Measurements from ENCODE around the gene C16orf96.

C16orf96 gene

GRCh38 chr16:4603624-4604170 is 47.6 kb downstream of the C16orf96 start:
- no peak for DNase-seq

DNA sequence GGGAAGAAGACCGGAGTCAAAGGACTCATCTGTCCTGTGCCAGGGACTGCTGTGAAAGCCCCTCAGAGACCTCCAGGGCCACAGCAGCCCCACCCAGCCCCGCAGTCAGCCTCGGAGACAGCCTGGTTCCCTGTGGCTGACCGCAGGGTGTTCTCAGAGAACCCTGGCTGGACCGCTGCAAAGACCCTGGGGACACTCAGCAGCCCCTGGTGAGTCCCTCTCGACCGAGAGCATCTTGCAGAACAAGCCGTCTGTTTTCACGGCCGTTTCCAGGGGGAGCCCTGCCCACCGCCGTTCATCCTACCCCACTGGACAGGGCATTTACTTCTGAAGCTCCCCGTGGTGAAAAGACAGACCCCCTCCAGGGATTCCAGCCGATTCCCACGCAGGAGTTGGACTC is 48.3 kb downstream of the C16orf96 start:
- no peak for DNase-seq

- DNase-seq = no peak
Measured at GRCh38 chr16:4606354-4606753, 50.2 kb downstream of the C16orf96 start.

GRCh38 chr16:4607841-4608703 is 51.9 kb downstream of the C16orf96 start:
- no peak for DNase-seq

- no peak for DNase-seq
Measured at GRCh38 chr16:4608704-4608980, 52.5 kb downstream of the C16orf96 start.

DNA sequence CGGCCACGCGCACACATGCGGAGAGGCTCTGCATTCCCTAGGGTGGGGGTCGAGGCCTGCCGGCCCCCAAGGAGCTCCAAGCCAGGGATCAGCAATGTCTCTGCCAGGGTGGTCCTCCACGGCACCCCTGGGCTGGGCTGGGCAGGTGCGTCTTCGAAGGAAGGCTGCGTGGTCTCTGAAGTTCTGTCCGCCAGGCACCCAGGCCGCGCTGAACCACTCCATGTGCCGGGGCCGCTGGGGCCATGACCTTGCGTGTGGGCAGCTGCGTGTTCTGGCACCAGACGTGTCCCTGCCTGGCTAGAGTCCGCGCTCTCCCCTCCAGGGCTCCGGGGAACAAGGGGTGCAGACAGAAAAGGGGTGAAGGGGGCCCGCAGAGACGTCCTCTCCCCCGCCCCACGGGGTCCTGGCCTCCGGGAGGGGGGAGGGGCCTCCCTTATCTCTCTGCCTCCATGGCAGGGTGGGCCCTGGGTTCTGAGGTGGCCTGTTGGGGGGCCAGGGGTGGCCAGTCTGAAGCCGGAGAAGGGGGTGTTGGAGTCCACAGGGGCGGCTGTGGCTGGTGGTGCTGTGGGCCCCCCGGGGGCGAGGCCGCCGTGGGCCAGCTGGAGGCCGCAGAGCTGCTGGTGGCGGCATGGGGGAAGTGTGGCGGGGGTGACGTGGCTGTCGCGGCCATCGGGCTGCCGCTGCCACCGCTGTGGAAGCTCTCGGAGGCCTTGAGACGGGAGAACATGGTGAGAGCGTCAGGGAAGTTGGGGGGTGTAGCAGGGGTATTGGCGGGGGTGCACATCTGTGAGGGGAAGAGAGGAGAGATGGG is 53.3 kb downstream of the C16orf96 start:
- no peak for DNase-seq

DNA sequence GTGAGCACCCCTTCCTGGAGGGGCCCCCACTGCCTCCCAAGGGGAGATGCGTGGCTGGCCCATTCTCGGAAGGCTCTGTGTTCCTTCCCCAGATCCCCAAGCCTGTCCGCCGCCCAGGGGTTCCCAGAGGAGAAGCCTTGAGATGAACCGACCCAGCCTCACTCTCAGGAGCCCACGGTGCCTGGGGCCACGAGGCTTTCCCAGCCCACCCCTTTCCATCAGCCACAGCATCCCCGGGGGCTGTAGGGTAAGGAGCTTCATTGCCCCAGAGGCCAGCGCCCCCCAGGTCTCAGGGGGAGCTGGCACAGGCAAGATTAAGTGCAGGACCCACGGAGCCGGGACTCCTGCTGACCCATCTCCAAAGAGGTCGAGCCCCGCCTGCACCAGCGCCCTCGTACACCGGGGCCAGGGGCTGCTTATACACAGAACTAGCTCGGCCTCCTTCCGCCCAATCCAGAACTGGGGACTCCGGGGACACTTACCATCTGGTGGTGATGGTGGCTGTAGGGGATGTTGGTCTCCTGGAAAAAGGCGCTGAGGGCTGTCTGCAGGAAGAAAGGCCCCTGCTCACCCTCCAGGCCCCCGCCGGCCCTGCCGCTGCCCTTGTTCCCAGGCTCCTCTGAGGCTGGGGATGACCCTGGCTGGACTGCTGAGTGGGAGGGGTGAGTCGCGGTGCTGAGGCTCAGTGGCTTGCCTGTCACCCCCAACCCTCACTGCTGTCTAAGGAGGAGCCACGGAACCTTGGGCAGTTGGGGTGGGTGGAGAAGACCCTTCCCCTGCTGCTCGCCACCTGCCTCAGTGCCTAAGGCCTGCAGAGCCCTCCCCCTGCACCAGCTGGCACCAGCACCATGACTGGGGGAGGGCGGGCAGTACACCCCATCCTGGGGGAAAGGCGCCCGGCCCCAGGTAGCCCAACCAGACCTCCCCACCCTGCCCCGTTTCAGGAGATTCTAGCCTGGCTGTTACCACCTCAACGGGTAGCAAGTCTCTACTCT is 54.2 kb downstream of the C16orf96 start:
- DNase-seq = no peak

GRCh38 chr16:4611337-4612021 is 55.3 kb downstream of the C16orf96 start:
- DNase-seq = no peak

DNA sequence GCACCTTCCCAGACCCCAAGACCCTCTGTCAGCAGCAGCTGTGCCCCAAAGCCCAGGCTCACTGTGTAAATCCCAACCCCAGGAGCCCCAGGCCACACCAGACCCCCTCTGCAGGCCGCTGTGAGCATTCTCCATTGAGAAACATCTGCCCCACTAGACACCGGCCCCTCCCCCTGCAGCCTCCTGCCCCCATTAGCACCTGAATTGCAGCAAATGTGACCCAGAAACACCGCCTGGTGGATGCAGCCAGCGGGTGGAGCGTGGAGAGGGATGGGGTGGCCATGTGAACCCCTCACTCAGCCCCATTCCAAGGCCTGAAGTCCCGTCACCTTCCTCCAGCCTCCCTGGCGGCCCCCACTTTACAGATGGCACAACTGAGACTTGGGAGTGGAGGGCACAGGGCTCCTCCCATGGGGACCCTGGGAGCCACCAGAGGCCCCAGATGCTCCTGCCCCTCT is 56.4 kb downstream of the C16orf96 start:
- DNase-seq = no peak

GRCh38 chr16:4612977-4613635 is 57.0 kb downstream of the C16orf96 start:
- peak; percentile 17 for DNase-seq

- DNase-seq = peak; percentile 32
Measured at GRCh38 chr16:4613636-4614570, 57.8 kb downstream of the C16orf96 start.

GRCh38 chr16:4614571-4615383 is 58.6 kb downstream of the C16orf96 start, which contains the start of gene UBALD1:
TSS of gene UBALD1 (minus strand) at chr16:4614888. CDS start at chr16:4614797, 91 bp downstream.
- DNase-seq = peak; percentile 91

- no peak for DNase-seq
Measured at GRCh38 chr16:4615384-4616046, 59.4 kb downstream of the C16orf96 start.

DNA sequence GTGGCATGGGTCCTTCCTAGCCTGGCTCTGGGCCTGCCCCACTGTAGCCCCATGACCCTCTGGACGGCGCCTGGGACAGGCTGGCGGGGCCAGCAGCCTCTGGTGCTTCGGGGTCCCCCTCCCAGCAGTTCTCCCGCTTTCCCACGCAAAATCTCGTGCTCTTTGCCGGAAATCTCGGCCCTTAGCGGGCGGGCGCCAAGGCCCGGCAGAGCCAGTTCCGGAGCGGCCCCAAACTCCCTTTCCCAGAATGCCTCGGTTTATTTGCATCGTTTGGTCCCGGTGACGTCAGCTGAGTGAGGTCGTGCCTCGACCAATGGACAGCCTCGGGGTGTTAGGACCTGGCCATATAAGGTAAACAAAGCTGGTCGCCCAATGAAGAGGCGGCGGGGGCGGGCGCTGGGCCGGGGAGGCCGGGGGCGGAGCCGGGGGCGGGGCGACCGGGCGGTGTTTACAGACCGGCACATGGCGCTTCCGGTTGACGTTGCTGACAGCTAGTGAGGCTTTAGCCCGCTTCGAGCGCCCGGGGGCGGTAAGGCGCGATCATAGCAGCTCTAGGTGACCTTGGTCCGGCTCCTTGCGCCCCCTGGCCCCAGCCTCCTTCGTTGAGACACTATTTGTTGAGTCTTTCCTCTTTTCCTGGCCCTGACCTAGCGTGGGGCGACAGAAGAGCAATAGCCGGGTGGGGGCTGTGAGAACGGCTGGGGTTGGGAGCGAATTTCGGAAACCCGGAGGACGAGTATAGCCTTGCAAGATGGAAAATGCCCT is 60.1 kb downstream of the C16orf96 start:
- DNase-seq = peak; percentile 100

GRCh38 chr16:4617880-4618279 is 61.7 kb downstream of the C16orf96 start:
- no peak for DNase-seq

DNA sequence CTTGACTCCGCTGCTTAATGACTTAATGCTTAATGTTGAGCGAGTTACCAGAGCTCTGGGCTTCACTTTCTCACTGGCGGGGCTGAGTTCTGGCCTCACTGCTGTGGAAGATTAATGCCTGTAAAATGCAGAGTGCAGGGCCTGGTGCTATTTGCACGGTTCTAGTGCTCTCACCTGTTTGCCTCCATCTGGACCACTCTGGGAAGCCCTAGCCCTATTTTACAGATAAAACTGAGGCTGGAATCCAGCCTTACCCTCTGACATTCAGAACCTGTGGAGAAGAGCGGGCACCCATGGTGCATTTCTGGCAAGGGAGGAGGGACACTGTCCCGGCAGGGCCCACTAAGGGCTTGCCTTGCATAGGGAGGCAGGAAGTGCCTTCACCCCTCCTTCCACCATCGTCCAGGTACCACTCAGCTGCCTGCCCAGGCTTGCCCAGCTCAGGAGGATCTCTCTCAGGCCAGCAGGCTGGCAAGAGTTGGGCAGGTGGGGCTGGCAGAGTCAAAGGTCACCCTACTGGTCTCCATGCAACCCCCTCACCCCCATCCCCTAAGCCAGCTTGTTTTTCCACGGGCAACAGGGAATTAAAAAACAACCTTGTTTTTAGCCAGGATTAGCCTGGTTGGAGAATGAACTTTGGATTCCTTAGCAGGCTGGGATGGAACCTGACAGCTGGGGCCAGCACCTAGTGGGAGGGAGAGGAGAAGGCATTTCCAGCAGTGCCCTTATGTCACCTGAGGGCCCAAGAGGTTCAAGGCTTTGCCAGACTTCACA is 62.7 kb downstream of the C16orf96 start:
- no peak for DNase-seq

GRCh38 chr16:4623593-4623992 is 67.5 kb downstream of the C16orf96 start:
- DNase-seq = peak; percentile 63
